Measurements from ENCODE around the gene DDX52.

DDX52 gene

GRCh38 chr17:37592291-37592690 lies 51.0 kb downstream of the DDX52 start:
- no peak overlapping the region for H3K4me3 ChIP-seq (ENCODE audit: low read length)
- TF ChIP-seq, protein P1, sequence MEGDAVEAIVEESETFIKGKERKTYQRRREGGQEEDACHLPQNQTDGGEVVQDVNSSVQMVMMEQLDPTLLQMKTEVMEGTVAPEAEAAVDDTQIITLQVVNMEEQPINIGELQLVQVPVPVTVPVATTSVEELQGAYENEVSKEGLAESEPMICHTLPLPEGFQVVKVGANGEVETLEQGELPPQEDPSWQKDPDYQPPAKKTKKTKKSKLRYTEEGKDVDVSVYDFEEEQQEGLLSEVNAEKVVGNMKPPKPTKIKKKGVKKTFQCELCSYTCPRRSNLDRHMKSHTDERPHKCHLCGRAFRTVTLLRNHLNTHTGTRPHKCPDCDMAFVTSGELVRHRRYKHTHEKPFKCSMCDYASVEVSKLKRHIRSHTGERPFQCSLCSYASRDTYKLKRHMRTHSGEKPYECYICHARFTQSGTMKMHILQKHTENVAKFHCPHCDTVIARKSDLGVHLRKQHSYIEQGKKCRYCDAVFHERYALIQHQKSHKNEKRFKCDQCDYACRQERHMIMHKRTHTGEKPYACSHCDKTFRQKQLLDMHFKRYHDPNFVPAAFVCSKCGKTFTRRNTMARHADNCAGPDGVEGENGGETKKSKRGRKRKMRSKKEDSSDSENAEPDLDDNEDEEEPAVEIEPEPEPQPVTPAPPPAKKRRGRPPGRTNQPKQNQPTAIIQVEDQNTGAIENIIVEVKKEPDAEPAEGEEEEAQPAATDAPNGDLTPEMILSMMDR (IDR thresholded peaks at IDR 0.05; ENCODE audit: insufficient read depth, low read depth, low read length, missing control alignments): no peak
- no peak for DNase-seq (ENCODE audit: low read depth)

DNA sequence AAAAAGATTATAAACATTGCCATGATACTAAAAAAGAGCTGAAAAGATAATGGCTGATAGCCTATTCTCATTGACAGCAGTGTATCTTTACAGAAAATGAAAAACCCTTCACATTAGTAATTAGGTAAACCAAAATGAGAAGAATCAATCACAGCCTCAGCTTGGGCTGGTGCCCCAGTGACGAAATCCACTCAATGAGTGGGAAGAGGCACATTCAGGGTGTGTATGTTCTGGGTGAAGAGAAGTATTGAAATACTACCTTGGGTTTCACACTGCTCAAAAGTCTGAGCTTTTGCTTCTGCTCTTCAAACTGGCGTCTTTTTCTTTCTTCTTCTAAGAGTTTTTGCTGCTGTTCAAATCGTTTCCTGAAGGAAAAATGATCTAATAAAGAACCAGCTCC lies 58.2 kb downstream of the DDX52 start:
- no peak overlapping the region for H3K4me3 ChIP-seq (ENCODE audit: low read length)
- TF ChIP-seq, protein P1 (IDR thresholded peaks at IDR 0.05; ENCODE audit: insufficient read depth, low read depth, low read length, missing control alignments): no peak

GRCh38 chr17:37576281-37576680 lies 67.0 kb downstream of the DDX52 start:
- DNase-seq (ENCODE audit: low read depth): peak; percentile 53
- H3K4me3 ChIP-seq (ENCODE audit: low read length): no peak overlapping the region
- TF ChIP-seq, protein P1 (IDR thresholded peaks at IDR 0.05; ENCODE audit: insufficient read depth, low read depth, low read length, missing control alignments): no peak

More for the DNA sequence above, 58.2 kb downstream of the DDX52 start:
- DNase-seq (ENCODE audit: low read depth): no peak

DNA sequence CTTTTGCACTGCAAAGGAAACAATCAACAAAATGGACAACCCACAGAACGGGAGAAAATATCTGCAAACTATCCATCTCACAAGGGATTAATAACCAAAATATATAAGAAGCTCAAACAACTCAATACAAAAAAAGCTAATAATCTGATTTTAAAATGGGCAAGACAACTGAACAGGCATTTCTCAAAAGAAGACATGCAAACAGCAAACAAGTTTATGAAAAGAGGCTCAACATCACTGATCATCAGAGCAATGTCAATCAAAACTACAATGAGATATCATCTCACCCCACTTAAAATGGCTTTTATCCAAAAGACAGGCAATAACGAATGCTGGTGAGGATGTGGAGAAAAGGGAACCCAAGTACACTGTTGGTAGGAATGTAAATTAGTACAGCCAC lies 68.8 kb downstream of the DDX52 start:
- no peak for DNase-seq (ENCODE audit: low read depth)
- H3K4me3 ChIP-seq (ENCODE audit: low read length): no peak overlapping the region
- TF ChIP-seq, protein P1 (IDR thresholded peaks at IDR 0.05; ENCODE audit: insufficient read depth, low read depth, low read length, missing control alignments): no peak

GRCh38 chr17:37571674-37572073 lies 71.6 kb downstream of the DDX52 start:
- H3K4me3 ChIP-seq (ENCODE audit: low read length): no peak overlapping the region
- no peak for DNase-seq (ENCODE audit: low read depth)
- TF ChIP-seq, protein P1 (IDR thresholded peaks at IDR 0.05; ENCODE audit: insufficient read depth, low read depth, low read length, missing control alignments): no peak

DNA sequence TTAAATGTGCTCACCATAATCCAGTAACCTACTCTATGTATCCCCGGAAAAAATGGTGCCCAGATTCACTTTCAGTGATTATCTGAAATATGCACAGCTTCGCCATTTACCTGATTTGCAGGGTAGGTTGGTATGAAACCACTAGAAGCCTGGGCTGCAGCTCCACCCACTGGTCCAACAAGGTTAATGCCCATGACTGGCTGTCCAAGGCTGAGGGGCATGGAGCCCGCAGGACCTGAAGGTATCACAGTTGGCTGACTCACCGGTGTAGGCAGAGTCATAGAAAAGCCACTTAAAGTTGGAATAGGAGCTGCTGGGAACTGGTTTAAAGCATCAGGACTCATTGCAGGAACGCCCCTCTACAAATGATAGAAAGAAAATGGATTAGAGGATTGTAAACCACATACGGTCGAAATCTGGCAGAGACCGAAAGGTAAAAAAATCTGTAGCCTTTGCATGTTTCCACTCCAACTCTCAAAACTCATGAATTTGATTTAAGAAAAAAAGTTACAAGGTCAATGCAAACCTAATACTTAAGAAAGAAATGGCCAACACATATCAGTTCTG lies 72.6 kb downstream of the DDX52 start:
- TF ChIP-seq, protein P1 (IDR thresholded peaks at IDR 0.05; ENCODE audit: insufficient read depth, low read depth, low read length, missing control alignments): peak; percentile 73
- no peak overlapping the region for H3K4me3 ChIP-seq (ENCODE audit: low read length)
- DNase-seq (ENCODE audit: low read depth): peak; percentile 91

DNA sequence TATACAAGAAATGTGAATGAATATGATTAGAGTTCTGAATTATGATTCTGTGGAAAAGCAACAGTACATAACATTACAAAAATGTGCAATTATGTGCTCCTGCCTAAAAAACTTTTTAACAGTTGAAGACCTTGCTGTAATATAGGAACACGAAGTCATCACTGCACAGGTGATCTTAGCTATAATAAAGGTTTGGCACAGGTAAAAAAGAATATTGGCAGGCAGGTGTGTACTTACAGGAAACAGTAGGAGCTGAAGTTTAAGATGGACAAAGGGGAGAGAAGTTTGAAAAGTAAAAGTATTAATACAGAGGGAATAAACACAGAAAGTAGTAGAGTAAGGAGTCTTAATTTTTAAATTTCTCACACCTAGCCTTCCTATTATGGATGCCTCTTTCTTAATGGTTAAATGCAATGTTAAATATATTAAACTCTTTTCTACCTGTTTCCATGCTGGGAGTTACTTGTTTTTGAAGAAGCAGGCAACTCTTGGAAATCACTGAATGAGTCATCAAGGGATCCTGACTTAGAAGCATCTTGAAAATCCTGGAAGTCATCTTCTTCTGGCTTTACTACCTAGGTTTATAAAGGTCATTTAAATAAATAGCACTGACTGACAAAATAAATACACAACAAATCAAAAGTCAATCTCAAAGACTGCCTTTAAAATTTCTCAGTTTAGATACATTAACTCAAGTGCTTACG lies 74.7 kb downstream of the DDX52 start:
- peak; percentile 9 for DNase-seq (ENCODE audit: low read depth)
- TF ChIP-seq, protein P1 (IDR thresholded peaks at IDR 0.05; ENCODE audit: insufficient read depth, low read depth, low read length, missing control alignments): no peak
- no peak overlapping the region for H3K4me3 ChIP-seq (ENCODE audit: low read length)
